ENCODE data around the gene PDCD2L. TPM values are rescaled to one million over a fixed set of nuclear protein-coding genes. Genes with fewer than 3 reads are reported as not detected.
"Not testable (repeated sequence)": the region's sequence is repeated elsewhere in the genome, so short reads cannot be mapped to it uniquely, and the experiment has no call there.

Gene PDCD2L
- total and polyA plus RNA-seq, 5 donors: 8.0 to 12.8 (median 9.2) TPM

GRCh38 chr19:34364462-34364829 is 39.8 kb upstream of the PDCD2L start:
- DNase-seq (peak in 1 of 3 donors; percentile 38), ATAC-seq (no peak)
- intact Hi-C loops (cut with DNase I): no loop called here
- H3K27ac ChIP-seq (ENCODE audit: low read length): peak overlapping the region; percentile 73
- peaks cover 12% of the 10 kb centered on the region for H3K4me1 ChIP-seq (ENCODE audit: control insufficient read depth, insufficient read depth, low read length)
- H3K9me3 ChIP-seq (ENCODE audit: control insufficient read depth, low read length): no peaks in the 10 kb centered on the region
- H3K4me3 ChIP-seq (ENCODE audit: low read length): peak overlapping the region; percentile 92
- WGBS: 62% methylated on average over 11 of the region's 11 CpGs
- H3K27me3 ChIP-seq (ENCODE audit: control insufficient read depth, insufficient read depth): no peaks in the 10 kb centered on the region

DNA sequence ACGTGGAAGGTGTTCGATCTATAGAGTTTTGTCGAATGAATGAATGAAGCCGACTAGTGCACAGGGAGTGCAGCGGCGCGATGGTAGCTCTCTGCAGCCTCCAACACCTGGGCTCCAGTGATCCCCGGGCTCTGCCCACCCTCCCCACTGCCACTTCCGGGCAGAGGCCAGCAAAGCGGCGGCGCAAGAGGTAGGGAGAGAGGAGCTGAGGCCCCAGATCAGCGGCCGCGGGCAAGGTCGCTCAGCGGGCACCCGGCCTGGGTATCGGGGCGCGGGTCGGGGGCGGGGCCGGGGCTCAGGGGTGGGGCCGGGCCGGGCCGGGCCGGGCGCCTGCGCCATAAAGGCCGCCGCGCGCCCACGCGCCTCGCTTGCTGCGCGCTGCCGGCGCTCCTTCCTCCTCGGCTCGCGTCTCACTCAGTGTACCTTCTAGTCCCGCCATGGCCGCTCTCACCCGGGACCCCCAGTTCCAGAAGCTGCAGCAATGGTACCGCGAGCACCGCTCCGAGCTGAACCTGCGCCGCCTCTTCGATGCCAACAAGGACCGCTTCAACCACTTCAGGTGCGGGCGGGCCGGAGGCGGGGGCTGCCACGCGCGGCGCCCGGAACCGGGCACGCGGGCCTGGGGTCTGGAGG is 39.3 kb upstream of the PDCD2L start, which contains the start of gene GPI:
Gene GPI, plus strand, starts transcription at position 367 of the 633 bp plus-strand sequence. Its CDS starts 71 bp downstream, at position 438.
- H3K27ac ChIP-seq (ENCODE audit: low read length): peak within 1 kb of the TSS; percentile 73
- DNase-seq (peak; percentile 72 to 86 (median 85)), ATAC-seq (peak; percentile 84)
- peak within 1 kb of the TSS; percentile 92 for H3K4me3 ChIP-seq (ENCODE audit: low read length)
- peaks cover 13% of the 10 kb centered on the region for H3K4me1 ChIP-seq (ENCODE audit: control insufficient read depth, insufficient read depth, low read length)
- WGBS: under 1% methylated on average over 67 of the region's 67 CpGs
- H3K9me3 ChIP-seq (ENCODE audit: control insufficient read depth, low read length): no peaks in the 10 kb centered on the region
- intact Hi-C loops (cut with DNase I): no loop called here
- no peaks in the 10 kb centered on the region for H3K27me3 ChIP-seq (ENCODE audit: control insufficient read depth, insufficient read depth)

- Histone ChIP-seq H3K4me1 (ENCODE audit: control insufficient read depth, insufficient read depth, low read length) (peaks cover 15% of the 10 kb centered on the region), H3K9me3 (ENCODE audit: control insufficient read depth, low read length) (no peaks in the 10 kb centered on the region), H3K27me3 (ENCODE audit: control insufficient read depth, insufficient read depth) (no peaks in the 10 kb centered on the region), H3K27ac (ENCODE audit: low read length) (peak overlapping the region; percentile 70), H3K4me3 (ENCODE audit: low read length) (peak overlapping the region; percentile 92)
- intact Hi-C loops (cut with DNase I): no loop called here
- DNase-seq: peak; percentile 64 to 84 (median 75)
- 5% methylated on average over 45 of the region's 45 CpGs for WGBS
- ATAC-seq: peak; percentile 64 to 73
Measured at GRCh38 chr19:34365463-34366401, 38.5 kb upstream of the PDCD2L start.

DNA sequence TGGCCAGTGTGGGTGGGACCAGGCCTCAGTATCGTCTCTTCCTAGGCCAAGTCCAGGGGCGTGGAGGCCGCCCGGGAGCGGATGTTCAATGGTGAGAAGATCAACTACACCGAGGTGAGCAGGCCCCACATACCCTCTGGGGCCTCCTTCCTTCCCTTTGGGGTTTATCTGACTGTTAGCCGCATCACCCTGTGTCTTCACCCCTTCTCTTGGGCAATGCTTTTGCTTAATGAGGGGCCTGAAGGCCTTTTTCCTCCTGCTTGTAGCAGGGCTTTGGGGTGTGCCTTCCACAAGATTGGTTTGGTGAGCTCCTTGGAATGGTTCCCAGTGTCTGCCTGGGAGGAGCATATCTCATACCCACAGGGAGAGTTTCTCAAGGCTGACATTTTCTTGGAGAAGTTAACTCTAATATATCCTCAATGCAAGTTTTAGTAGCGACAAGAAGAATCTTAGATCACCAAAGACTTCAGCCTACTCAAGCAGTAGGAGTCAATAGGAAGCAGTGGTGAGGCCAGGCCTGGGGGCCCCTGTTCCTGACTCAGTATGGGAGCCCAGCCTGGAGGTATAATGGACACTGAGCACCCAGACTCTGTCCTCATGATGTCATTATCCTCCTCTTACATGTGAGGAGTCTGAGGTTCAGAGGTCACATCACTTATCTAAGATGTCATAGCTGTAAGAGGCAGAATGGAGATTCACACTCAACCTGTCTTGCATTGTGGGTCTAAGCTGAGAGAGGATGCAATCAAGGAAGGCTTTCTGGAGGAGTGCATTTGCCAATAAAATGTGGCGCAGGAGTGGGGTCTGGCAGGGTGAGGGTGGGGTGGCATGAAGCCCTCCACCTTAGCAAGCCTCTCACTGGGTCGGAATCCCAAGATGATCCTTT is 37.2 kb upstream of the PDCD2L start:
- Histone ChIP-seq H3K9me3 (ENCODE audit: control insufficient read depth, low read length) (no peaks in the 10 kb centered on the region), H3K4me3 (ENCODE audit: low read length) (peak overlapping the region; percentile 92), H3K4me1 (ENCODE audit: control insufficient read depth, insufficient read depth, low read length) (peaks cover 16% of the 10 kb centered on the region), H3K27ac (ENCODE audit: low read length) (peak overlapping the region; percentile 16), H3K27me3 (ENCODE audit: control insufficient read depth, insufficient read depth) (no peaks in the 10 kb centered on the region)
- 74% methylated on average over 10 of the region's 10 CpGs for WGBS
- DNase-seq: peak in 2 of 3 donors; percentile 36 to 45
- peak in 1 of 2 donors; percentile 4 for ATAC-seq
- intact Hi-C loops (cut with DNase I): no loop called here

GRCh38 chr19:34367624-34367957 is 36.6 kb upstream of the PDCD2L start:
- DNase-seq (peak in 1 of 3 donors; percentile 47), ATAC-seq (no peak)
- Histone ChIP-seq H3K27me3 (ENCODE audit: control insufficient read depth, insufficient read depth) (no peaks in the 10 kb centered on the region), H3K4me3 (ENCODE audit: low read length) (no peak overlapping the region), H3K9me3 (ENCODE audit: control insufficient read depth, low read length) (no peaks in the 10 kb centered on the region), H3K27ac (ENCODE audit: low read length) (no peak overlapping the region), H3K4me1 (ENCODE audit: control insufficient read depth, insufficient read depth, low read length) (peaks cover 16% of the 10 kb centered on the region)
- intact Hi-C loops (cut with DNase I): no loop called here
- WGBS: 79% methylated on average over 8 of the region's 8 CpGs

GRCh38 chr19:34368338-34368737 is 35.9 kb upstream of the PDCD2L start:
- ATAC-seq (no peak), DNase-seq (peak in 1 of 3 donors; percentile 30)
- H3K27ac ChIP-seq (ENCODE audit: low read length): no peak overlapping the region
- WGBS: 58% methylated on average over 10 of the region's 10 CpGs
- no peaks in the 10 kb centered on the region for H3K9me3 ChIP-seq (ENCODE audit: control insufficient read depth, low read length)
- intact Hi-C loops (cut with DNase I): no loop called here
- H3K27me3 ChIP-seq (ENCODE audit: control insufficient read depth, insufficient read depth): no peaks in the 10 kb centered on the region
- peaks cover 16% of the 10 kb centered on the region for H3K4me1 ChIP-seq (ENCODE audit: control insufficient read depth, insufficient read depth, low read length)
- no peak overlapping the region for H3K4me3 ChIP-seq (ENCODE audit: low read length)

DNA sequence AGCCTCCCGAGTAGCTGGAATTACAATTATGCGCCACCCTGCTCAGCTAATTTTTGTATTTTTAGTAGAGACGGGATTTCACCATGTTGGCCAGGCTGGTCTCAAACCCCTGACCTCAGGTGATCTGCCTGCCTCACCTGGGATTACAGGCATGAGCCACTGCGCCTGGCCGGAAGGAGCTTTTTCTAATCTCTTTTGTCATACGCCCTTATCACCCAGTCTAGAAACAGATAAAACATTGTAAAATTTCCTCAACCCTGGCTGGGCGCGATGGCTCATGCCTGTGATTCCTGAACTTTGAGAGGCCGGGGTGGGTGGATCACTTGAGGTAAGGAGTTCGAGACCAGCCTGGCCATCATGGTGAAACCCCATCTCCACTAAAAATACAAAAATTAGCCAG is 35.0 kb upstream of the PDCD2L start:
- H3K9me3 ChIP-seq (ENCODE audit: control insufficient read depth, low read length); intact Hi-C loops (cut with DNase I); H3K27ac ChIP-seq (ENCODE audit: low read length); H3K4me3 ChIP-seq (ENCODE audit: low read length); ATAC-seq; H3K27me3 ChIP-seq (ENCODE audit: control insufficient read depth, insufficient read depth): not testable (repeated sequence)
- peaks cover 16% of the 10 kb centered on the region for H3K4me1 ChIP-seq (ENCODE audit: control insufficient read depth, insufficient read depth, low read length)
- WGBS: 89% methylated on average over 10 of the region's 10 CpGs
- DNase-seq: peak in 1 of 3 donors; percentile 24

GRCh38 chr19:34370117-34370516 is 34.1 kb upstream of the PDCD2L start:
- intact Hi-C loops (cut with DNase I): no loop called here
- no peak for ATAC-seq
- WGBS: 71% methylated on average over 8 of the region's 8 CpGs
- no peaks in the 10 kb centered on the region for H3K9me3 ChIP-seq (ENCODE audit: control insufficient read depth, low read length)
- no peaks in the 10 kb centered on the region for H3K27me3 ChIP-seq (ENCODE audit: control insufficient read depth, insufficient read depth)
- no peak overlapping the region for H3K27ac ChIP-seq (ENCODE audit: low read length)
- no peak overlapping the region for H3K4me3 ChIP-seq (ENCODE audit: low read length)
- H3K4me1 ChIP-seq (ENCODE audit: control insufficient read depth, insufficient read depth, low read length): peaks cover 16% of the 10 kb centered on the region
- no peak for DNase-seq

GRCh38 chr19:34370983-34371382 is 33.2 kb upstream of the PDCD2L start:
- Histone ChIP-seq H3K27ac (ENCODE audit: low read length) (no peak overlapping the region), H3K9me3 (ENCODE audit: control insufficient read depth, low read length) (no peaks in the 10 kb centered on the region), H3K4me1 (ENCODE audit: control insufficient read depth, insufficient read depth, low read length) (peaks cover 16% of the 10 kb centered on the region), H3K4me3 (ENCODE audit: low read length) (no peak overlapping the region), H3K27me3 (ENCODE audit: control insufficient read depth, insufficient read depth) (no peaks in the 10 kb centered on the region)
- 68% methylated on average over 4 of the region's 4 CpGs for WGBS
- intact Hi-C loops (cut with DNase I): no loop called here
- ATAC-seq: peak; percentile 23 to 46
- DNase-seq: peak in 1 of 3 donors; percentile 32

DNA sequence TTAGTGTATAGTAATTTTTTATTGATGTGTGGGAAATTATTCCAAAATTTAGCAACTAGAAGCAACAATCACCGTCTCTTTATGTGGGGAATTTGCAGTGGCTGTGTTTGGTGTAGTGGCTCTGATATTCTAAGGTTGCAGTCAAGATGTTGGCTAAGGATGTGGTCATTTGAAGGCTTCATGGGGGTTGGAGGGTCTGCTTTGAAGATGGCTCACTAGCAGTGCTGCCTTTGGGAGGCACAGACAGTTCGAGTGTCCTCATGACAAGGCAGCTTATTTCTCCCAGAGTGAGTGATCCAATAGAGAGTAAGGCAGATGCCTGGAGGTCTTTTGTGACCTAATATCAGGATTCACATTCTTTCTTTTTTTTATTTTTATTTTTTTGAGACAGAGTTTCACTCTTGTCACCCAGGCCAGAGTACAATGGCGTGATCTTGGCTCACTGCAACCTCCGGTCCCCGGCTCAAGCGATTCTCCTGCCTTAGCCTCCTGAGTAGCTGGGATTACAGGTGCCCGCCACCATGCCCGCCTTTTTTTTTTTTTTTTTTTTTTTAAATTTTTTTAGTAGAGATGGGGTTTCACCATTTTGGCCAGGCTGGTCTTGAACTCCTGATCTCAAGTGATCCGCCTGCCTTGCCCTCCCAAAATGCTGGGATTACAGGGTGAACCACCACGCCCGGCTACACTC is 30.5 kb upstream of the PDCD2L start:
- Histone ChIP-seq H3K4me1 (ENCODE audit: control insufficient read depth, insufficient read depth, low read length) (peaks cover 4% of the 10 kb centered on the region), H3K27me3 (ENCODE audit: control insufficient read depth, insufficient read depth) (no peaks in the 10 kb centered on the region), H3K9me3 (ENCODE audit: control insufficient read depth, low read length) (no peaks in the 10 kb centered on the region), H3K27ac (ENCODE audit: low read length) (no peak overlapping the region), H3K4me3 (ENCODE audit: low read length) (no peak overlapping the region)
- ATAC-seq (no peak), DNase-seq (no peak)
- intact Hi-C loops (cut with DNase I): no loop called here
- WGBS: 97% methylated on average over 11 of the region's 11 CpGs
